ENCODE data around the gene CA5B. TPM values are rescaled to one million over a fixed set of nuclear protein-coding genes. Genes with fewer than 3 reads are reported as not detected.

CA5B gene
- total and polyA plus RNA-seq, 2 donors (not counting 3 experiments of a cell fraction or from before 2014, with no cell fraction given), result 2.3 to 5.6 TPM

- BruUV-seq (replicated peaks), result no TSS peak
- intact Hi-C loops (cut with micrococcal nuclease) (no loop called here), dilution Hi-C loops (cut with MboI; ENCODE audit: extremely low pct_ligation_motif_present, low sequenced_read_pairs) (no loop called here)
- no peak overlapping the region for H2AFZ ChIP-seq (ENCODE audit: low read depth, low read length)
- TF ChIP-seq, protein P1, sequence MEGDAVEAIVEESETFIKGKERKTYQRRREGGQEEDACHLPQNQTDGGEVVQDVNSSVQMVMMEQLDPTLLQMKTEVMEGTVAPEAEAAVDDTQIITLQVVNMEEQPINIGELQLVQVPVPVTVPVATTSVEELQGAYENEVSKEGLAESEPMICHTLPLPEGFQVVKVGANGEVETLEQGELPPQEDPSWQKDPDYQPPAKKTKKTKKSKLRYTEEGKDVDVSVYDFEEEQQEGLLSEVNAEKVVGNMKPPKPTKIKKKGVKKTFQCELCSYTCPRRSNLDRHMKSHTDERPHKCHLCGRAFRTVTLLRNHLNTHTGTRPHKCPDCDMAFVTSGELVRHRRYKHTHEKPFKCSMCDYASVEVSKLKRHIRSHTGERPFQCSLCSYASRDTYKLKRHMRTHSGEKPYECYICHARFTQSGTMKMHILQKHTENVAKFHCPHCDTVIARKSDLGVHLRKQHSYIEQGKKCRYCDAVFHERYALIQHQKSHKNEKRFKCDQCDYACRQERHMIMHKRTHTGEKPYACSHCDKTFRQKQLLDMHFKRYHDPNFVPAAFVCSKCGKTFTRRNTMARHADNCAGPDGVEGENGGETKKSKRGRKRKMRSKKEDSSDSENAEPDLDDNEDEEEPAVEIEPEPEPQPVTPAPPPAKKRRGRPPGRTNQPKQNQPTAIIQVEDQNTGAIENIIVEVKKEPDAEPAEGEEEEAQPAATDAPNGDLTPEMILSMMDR (IDR thresholded peaks at IDR 0.05; ENCODE audit: extremely low read depth in 1 of 2, insufficient read depth in 1 of 2, low read depth in 1 of 2, low read length in 2 of 2), result no peak
- TF ChIP-seq FOS (IDR thresholded peaks at IDR 0.05; ENCODE audit: borderline replicate concordance, insufficient read depth, low read length) (no peak), EZH2 (IDR thresholded peaks at IDR 0.05; ENCODE audit: borderline replicate concordance, low read depth, low read length, severe bottlenecking) (no peak), GATA2 (IDR thresholded peaks at IDR 0.05; ENCODE audit: insufficient read depth, insufficient read length, low read depth, low read length) (no peak), POLR2A (IDR thresholded peaks at IDR 0.05; ENCODE audit: low read depth, low read length) (no peak), POLR2AphosphoS5 (IDR thresholded peaks at IDR 0.05; ENCODE audit: insufficient read depth, low read depth, low read length) (no peak), MAX (IDR thresholded peaks at IDR 0.05; ENCODE audit: insufficient read depth, insufficient read length) (no peak), MYC (IDR thresholded peaks at IDR 0.05; ENCODE audit: low read depth, low read length) (no peak)
- no peak overlapping the region for H3K4me3 ChIP-seq (replicated peaks in 1 of 3; ENCODE audit: insufficient read depth in 1 of 3, low read depth in 1 of 3, low read length in 3 of 3)
- peaks cover 7% of the 10 kb centered on the region for H3K4me1 ChIP-seq (ENCODE audit: control insufficient read depth, extremely low read depth, insufficient read depth, low read length)
- ChIA-PET POLR2A (no interaction called here), CTCF (interaction anchor here (1.2 kb wide), 1 partner anchor 11 kb away, joined by 3 read pairs; the partner anchor contains the start of gene CA5B)
- H3K79me2 ChIP-seq (ENCODE audit: control insufficient read depth, insufficient read depth, low read length), result no peaks in the 10 kb centered on the region
- H3K27ac ChIP-seq (ENCODE audit: insufficient read depth, low read depth, low read length), result no peak overlapping the region
- H3K9ac ChIP-seq (replicated peaks; ENCODE audit: extremely low read depth, insufficient read depth, low read length), result no peak overlapping the region
- FAIRE-seq, result no peak
- H3K9me3 ChIP-seq (replicated peaks; ENCODE audit: control insufficient read depth, insufficient read depth, low read length), result no peaks in the 10 kb centered on the region
- DNase-seq (ENCODE audit: low read depth, low spot score), result no peak
- H3K9me1 ChIP-seq (replicated peaks; ENCODE audit: control insufficient read depth, extremely low read depth, insufficient read depth, low read length), result no peaks in the 10 kb centered on the region
- no peaks in the 10 kb centered on the region for H4K20me1 ChIP-seq (replicated peaks; ENCODE audit: control insufficient read depth, extremely low read depth, insufficient read depth, low read length)
- no peaks in the 10 kb centered on the region for H3K36me3 ChIP-seq (ENCODE audit: control insufficient read depth in 2 of 2, extremely low read depth in 1 of 2, insufficient read depth in 2 of 2, low read length in 2 of 2)
- no peak overlapping the region for H3K4me2 ChIP-seq (ENCODE audit: insufficient read depth, low read length)
- no peaks in the 10 kb centered on the region for H3K27me3 ChIP-seq (ENCODE audit: control insufficient read depth in 2 of 2, insufficient read depth in 2 of 2, low read length in 2 of 2)
These were observed 10.8 kb downstream of the CA5B start for GRCh38 chrX:15748841-15749240.

Measured in endothelial cell of umbilical vein (primary cell).